GM23248 (cell line): ENCODE results near the gene SNAP25. TPM values are rescaled to one million over a fixed set of nuclear protein-coding genes. Genes with fewer than 3 reads are reported as not detected.

ENCODE experiments used
- DNase-seq: peaks from one replicate; pipeline ENCODE4 v3.0.0-alpha.2; 2015
- H2AFZ ChIP-seq: fragments of 200-600 bp; sonication (generic); 2 replicates; pipeline ENCODE4 v1.6.1; 2016; ENCODE audit warnings: antibody characterized with exemption
- H3F3A ChIP-seq: fragments of 200-600 bp; sonication (generic); 2 replicates; pipeline ENCODE4 v1.6.1; 2016; ENCODE audit warnings: mild to moderate bottlenecking, antibody characterized with exemption, mixed run types; ENCODE audit not compliant: insufficient read depth
- H3K27ac ChIP-seq: fragments of 200-600 bp; sonication (generic); 2 replicates; pipeline ENCODE4 v1.5.1; 2016; ENCODE audit warnings: mild to moderate bottlenecking
- H3K27me3 ChIP-seq: fragments of 200-600 bp; sonication (generic); replicated peaks from 2 replicates; pipeline ENCODE4 v1.6.1; 2016; ENCODE audit warnings: mild to moderate bottlenecking; ENCODE audit not compliant: insufficient read depth
- H3K36me3 ChIP-seq: fragments of 200-600 bp; sonication (generic); 2 replicates; pipeline ENCODE4 v1.6.1; 2016; ENCODE audit warnings: low read depth, mild to moderate bottlenecking
- H3K4me1 ChIP-seq: fragments of 200-600 bp; sonication (generic); 2 replicates; pipeline ENCODE4 v1.6.1; 2016; ENCODE audit warnings: mild to moderate bottlenecking; ENCODE audit not compliant: insufficient read depth
- H3K4me2 ChIP-seq: fragments of 200-600 bp; sonication (generic); one replicate; pipeline ENCODE4 v1.6.1; 2016; ENCODE audit warnings: mild to moderate bottlenecking; ENCODE audit not compliant: unreplicated experiment
- H3K4me3 ChIP-seq: fragments of 200-600 bp; sonication (generic); 2 replicates; pipeline ENCODE4 v1.5.1; 2016; ENCODE audit warnings: mild to moderate bottlenecking
- H3K79me2 ChIP-seq: fragments of 200-600 bp; sonication (generic); 2 replicates; pipeline ENCODE4 v1.6.1; 2016; ENCODE audit warnings: mild to moderate bottlenecking; ENCODE audit not compliant: insufficient read depth
- H3K9ac ChIP-seq: fragments of 200-600 bp; sonication (generic); 2 replicates; pipeline ENCODE4 v1.6.1; 2016; ENCODE audit warnings: mild to moderate bottlenecking
- H3K9me2 ChIP-seq: fragments of 200-600 bp; sonication (generic); 2 replicates; pipeline ENCODE4 v1.6.1; 2016; ENCODE audit warnings: mixed run types, mild to moderate bottlenecking, moderate library complexity; ENCODE audit not compliant: insufficient read depth
- H3K9me3 ChIP-seq: fragments of 200-600 bp; sonication (generic); one replicate; pipeline ENCODE4 v1.6.1; 2017; ENCODE audit warnings: low read depth
- H4K20me1 ChIP-seq: fragments of 200-600 bp; sonication (generic); 2 replicates; pipeline ENCODE4 v1.6.0; 2016; ENCODE audit not compliant: insufficient read depth
- EZH2 ChIP-seq: fragments of 200-600 bp; sonication (generic); IDR thresholded peaks from 2 replicates; pipeline ENCODE4 v1.6.1; 2018; ENCODE audit warnings: antibody characterized with exemption, mild to moderate bottlenecking; ENCODE audit not compliant: insufficient read depth, poor library complexity, severe bottlenecking
- EZH2phosphoT487 ChIP-seq: fragments of 200-600 bp; sonication (generic); IDR thresholded peaks from 2 replicates; pipeline ENCODE4 v1.6.1; 2018; ENCODE audit warnings: antibody characterized with exemption, moderate library complexity, mild to moderate bottlenecking, low read depth; ENCODE audit not compliant: insufficient read depth
- WGBS, 2 experiments: methylation state at CpG; one replicate each; pipeline ENCODE4 v1.1.6; 2015 to 2017; ENCODE audit warnings: low lambda C conversion rate in 2 of 2, low coverage in 1 of 2; ENCODE audit errors: missing lambda C conversion rate in 2 of 2; 5-methylcytosine and 5-hydroxymethylcytosine counted together
- in situ Hi-C: fragments of 300-500 bp; cut with MboI; formaldehyde crosslinking; loops from 2 replicates; pipeline ENCODE4 v1.15.0; 2020
- polyA plus RNA-seq: library from polyadenylated mRNA; unstranded; fragments of >200 nt; fragmentation: Nextera tagmentation; extraction: Ambion mirVana; gene quantifications from 2 replicates; pipeline ENCODE4 v1.2.1, GENCODE V29; 2016
- total RNA-seq: library from RNA; depleted of rRNA; stranded (reverse); fragments of >200 nt; shearing (Covaris generic); gene quantifications from 2 replicates; pipeline ENCODE4 v1.2.3, GENCODE V29; 2014; rRNA removed

Gene SNAP25
- total RNA-seq, result not detected in 2 replicates
- polyA plus RNA-seq, result 0.09 TPM in 1 of 2 replicates, not detected in the other

DNA sequence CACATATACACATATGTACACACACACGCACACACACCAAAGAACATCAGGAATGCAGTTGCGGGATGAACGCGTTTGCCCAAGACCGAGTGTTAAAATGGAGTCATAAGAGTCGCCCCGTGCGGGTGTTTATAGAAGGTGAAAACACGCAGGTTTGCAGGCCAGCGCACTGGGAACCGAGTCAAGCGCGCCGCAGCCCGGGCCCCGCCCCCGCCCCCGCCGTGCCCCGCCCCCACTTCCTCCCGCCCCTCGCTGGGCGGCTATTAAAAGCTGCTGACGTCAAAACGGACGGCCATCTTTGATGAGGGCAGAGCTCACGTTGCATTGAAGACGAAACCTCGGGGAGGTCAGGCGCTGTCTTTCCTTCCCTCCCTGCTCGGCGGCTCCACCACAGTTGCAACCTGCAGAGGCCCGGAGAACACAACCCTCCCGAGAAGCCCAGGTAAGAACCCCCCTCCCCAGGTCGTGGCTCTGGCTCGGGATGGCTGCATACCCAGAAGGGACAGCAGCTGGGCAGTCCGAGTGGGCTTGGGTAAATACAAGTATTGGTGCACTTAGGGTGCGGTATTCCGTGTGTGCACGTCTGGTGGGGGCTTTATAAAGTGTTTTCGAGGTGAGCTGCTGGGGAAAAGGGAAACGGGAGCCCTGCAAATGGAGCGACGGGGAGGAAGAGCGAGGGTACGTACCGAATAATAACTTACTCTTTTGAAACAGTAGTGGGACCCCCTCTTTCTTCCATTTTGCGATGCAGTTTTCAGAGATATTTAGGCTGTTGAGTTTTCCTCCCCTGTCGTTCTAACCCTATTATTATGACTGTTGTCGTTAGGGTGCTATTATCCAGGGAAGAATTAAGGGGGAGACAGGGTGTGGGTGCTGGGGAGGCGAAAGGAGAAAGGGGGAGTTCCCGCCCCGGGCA is at the start of gene SNAP25:
TSS of gene SNAP25 (plus strand) at position 295 of the 916 bp plus-strand sequence. CDS start 56,662 bp downstream, outside the sequence.
- Histone ChIP-seq H4K20me1 (no peaks in the 10 kb centered on the region), H3K4me2 (peak within 1 kb of the TSS; percentile 37), H3K27ac (peak within 1 kb of the TSS; percentile 39; the same call in 1 of the 2 replicates), H3K79me2 (no peaks in the 10 kb centered on the region), H2AFZ (no peak within 1 kb of the TSS; the same call in 1 of the 2 replicates), H3K4me3 (peak within 1 kb of the TSS; percentile 43; the same call in 1 of the 2 replicates), H3F3A (no peaks in the 10 kb centered on the region), H3K9me3 (no peaks in the 10 kb centered on the region), H3K36me3 (no peaks in the 10 kb centered on the region), H3K9ac (no peak within 1 kb of the TSS), H3K27me3 (peaks cover 33% of the 10 kb centered on the region), H3K9me2 (no peaks in the 10 kb centered on the region), H3K4me1 (no peaks in the 10 kb centered on the region)
- TF ChIP-seq EZH2phosphoT487 (no peak), EZH2 (no peak)
- DNase-seq, result peak; percentile 65
- WGBS, 2 experiments, result 1 to 2% methylated on average over 34 to 48 of the region's 53 CpGs
- in situ Hi-C loops, result no loop called here

DNA sequence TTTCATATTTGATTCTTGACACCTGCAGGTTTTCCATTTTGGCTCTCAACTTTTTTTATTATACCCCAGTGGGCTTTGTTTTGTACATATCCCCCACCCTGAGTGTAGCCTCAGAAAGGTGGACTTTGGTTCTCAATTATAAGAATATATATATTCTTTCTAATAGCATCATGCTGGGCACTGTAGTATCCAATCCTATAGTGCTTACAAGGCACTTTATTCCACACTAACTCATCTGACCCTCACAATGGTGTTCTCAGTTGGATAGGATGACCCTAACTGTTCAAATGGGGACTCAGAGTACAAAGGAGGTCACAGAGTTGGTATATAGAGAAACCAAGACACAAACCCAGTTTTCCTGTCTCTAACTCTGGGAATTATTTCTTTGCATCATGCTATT is 48.9 kb upstream of the SNAP25 start:
- 0 out of 2 replicates have a peak, but pooled peaks cover 9% of the 10 kb centered on the region for H3K27me3 ChIP-seq
- no peaks in the 10 kb centered on the region for H3F3A ChIP-seq
- in situ Hi-C loops, result no loop called here
- no peak overlapping the region for H3K4me3 ChIP-seq
- no peaks in the 10 kb centered on the region for H3K4me1 ChIP-seq
- no peaks in the 10 kb centered on the region for H3K9me2 ChIP-seq
- H3K36me3 ChIP-seq, result no peaks in the 10 kb centered on the region
- TF ChIP-seq EZH2phosphoT487 (no peak), EZH2 (no peak)
- no peaks in the 10 kb centered on the region for H4K20me1 ChIP-seq
- no peak overlapping the region for H2AFZ ChIP-seq
- no peaks in the 10 kb centered on the region for H3K79me2 ChIP-seq
- H3K9ac ChIP-seq, result no peak overlapping the region
- H3K9me3 ChIP-seq, result no peaks in the 10 kb centered on the region
- H3K27ac ChIP-seq, result no peak overlapping the region
- no peak for DNase-seq
- no peak overlapping the region for H3K4me2 ChIP-seq

DNA sequence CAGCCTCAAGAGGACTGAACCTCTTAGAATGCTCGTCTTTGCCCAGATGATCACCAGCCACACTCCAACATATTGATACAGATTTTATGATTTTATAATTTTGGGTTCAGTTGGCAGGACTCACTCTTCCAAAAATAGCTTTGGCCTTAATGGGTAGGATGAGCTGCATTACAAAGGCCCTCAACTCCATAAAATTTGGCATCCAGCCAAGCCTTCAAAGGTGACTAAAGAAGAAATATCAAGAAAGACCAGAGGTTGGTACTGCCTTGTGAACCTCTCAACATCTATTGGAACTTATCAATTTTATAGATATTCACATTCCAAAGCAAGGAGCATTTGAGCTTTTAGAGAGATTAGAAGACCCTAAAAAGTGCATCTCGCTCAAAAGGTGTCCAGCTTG is 48.4 kb upstream of the SNAP25 start:
- in situ Hi-C loops, result no loop called here
- Histone ChIP-seq H3K9me2 (no peaks in the 10 kb centered on the region), H3K79me2 (no peaks in the 10 kb centered on the region), H3K27me3 (0 out of 2 replicates have a peak, but pooled peaks cover 9% of the 10 kb centered on the region), H3K36me3 (no peaks in the 10 kb centered on the region), H3K9ac (no peak overlapping the region), H3K9me3 (no peaks in the 10 kb centered on the region), H3K27ac (no peak overlapping the region), H4K20me1 (no peaks in the 10 kb centered on the region), H3K4me1 (no peaks in the 10 kb centered on the region), H3F3A (no peaks in the 10 kb centered on the region), H2AFZ (no peak overlapping the region), H3K4me2 (no peak overlapping the region), H3K4me3 (no peak overlapping the region)
- no peak for TF ChIP-seq EZH2
- no peak for TF ChIP-seq EZH2phosphoT487
- 89 to 97% methylated on average over 2 of the region's 2 CpGs for WGBS, 2 experiments
- DNase-seq, result no peak

DNA sequence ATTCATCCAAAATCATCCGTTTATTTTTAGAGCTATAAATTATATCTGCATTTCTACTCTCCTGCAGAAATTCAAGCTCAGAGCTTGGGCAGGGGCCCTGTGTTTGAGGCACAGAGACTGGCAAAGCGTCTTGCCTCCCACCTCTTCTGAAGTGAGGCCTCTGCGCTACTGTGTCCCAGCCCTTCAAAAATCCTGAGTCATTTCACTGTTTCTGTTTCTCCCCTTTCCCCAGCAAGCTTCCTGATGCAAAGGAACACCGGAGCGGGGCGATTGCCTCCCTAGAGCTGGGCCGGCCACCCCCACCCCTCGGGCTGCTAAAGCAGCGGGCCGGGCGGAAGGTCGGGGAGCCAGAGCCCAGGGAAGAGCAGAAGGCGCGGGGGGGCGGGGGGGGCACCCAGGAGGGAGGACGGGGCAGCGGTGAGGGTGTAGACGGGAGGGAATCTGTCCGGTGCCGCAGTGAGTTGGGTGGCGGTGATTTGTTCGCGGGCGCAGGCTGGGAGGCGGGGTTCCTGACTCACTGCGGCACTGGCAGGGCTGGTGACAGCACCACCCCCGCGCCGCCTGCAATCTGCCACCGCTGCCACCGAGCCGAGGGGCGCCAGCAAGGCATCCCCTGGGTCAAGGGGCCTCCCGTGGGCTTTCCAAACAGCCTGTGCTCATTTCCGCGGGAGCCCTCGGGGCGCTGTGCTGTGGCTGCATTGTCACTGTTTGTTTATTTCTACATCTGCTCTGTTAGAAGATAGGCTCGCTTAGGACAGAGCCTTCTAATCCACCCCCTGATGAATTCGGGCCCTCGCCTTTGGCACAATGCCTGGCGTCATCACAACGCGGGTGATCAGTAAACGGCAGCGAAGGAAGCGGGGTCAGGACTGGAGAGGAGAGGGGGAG is 46.5 kb upstream of the SNAP25 start:
- Histone ChIP-seq H3K79me2 (no peaks in the 10 kb centered on the region), H3K27ac (no peak overlapping the region), H2AFZ (peak overlapping the region; percentile 78), H3K9ac (peak overlapping the region; percentile 40; the same call in 1 of the 2 replicates), H3K36me3 (no peaks in the 10 kb centered on the region), H4K20me1 (no peaks in the 10 kb centered on the region), H3K4me2 (peak overlapping the region; percentile 77), H3F3A (no peaks in the 10 kb centered on the region), H3K4me3 (peak overlapping the region; percentile 68), H3K9me3 (no peaks in the 10 kb centered on the region), H3K4me1 (no peaks in the 10 kb centered on the region), H3K9me2 (no peaks in the 10 kb centered on the region), H3K27me3 (peaks cover 9% of the 10 kb centered on the region; the same call in 1 of the 2 replicates)
- 4 to 7% methylated on average over 33 to 44 of the region's 47 CpGs for WGBS, 2 experiments
- DNase-seq, result peak; percentile 65
- TF ChIP-seq EZH2phosphoT487 (no peak), EZH2 (no peak)
- in situ Hi-C loops, result no loop called here
